K562 (cell line): ENCODE results near the gene MOCS3.

Experiments
- CREB1 ChIP-seq, 2 experiments: sonication (generic) in 1 of 2; formaldehyde crosslinking in 1 of 2; IDR thresholded peaks; 2 replicates each; pipeline versions ENCODE4 v1.6.1 to v1.8.0; 2012 to 2022; ENCODE audit warnings: inconsistent platforms in 1 of 2, mild to moderate bottlenecking in 1 of 2, missing genetic modification reagents in 1 of 2, moderate library complexity in 1 of 2
- FOXA1 ChIP-seq: fragments of 450-650 bp; IDR thresholded peaks from 2 replicates; pipeline ENCODE4 v1.6.1; 2016; ENCODE audit warnings: mild to moderate bottlenecking, borderline replicate concordance
- TBP ChIP-seq: optimal IDR thresholded peaks from 2 replicates; pipeline ENCODE3; 2011; ENCODE audit warnings: low read depth, low read length, improper control_type of control experiment
- ZBTB26 ChIP-seq: fragments of 450-650 bp; formaldehyde crosslinking; IDR thresholded peaks from 2 replicates; pipeline ENCODE4 v1.4.0; 2022; ENCODE audit warnings: missing genetic modification characterization

- no peak for TF ChIP-seq FOXA1
- TF ChIP-seq CREB1 (IDR thresholded peaks at IDR 0.05): peak; percentile 48; the same call in 1 of the 2 replicates
- TF ChIP-seq CREB1 (CRISPR knock-in tag; IDR thresholded peaks at IDR 0.05): peak; percentile 51; the same call in 1 of the 2 replicates
- TF ChIP-seq TBP: no peak
- TF ChIP-seq ZBTB26 (CRISPR knock-in tag): no peak
Measured at GRCh38 chr20:50980071-50980681, 21.6 kb downstream of the MOCS3 start.
